Subcutaneous abdominal adipose tissue (tissue), 5 donors: ENCODE measurements around the gene NANOGP8.

Experiments
- H3K27ac ChIP-seq: one replicate; pipeline ENCODE4 v1.7.0; 2013; ENCODE audit warnings: low read depth, mild to moderate bottlenecking, inconsistent platforms, low read length, moderate library complexity
- H3K27me3 ChIP-seq, 5 donors: one replicate each; pipeline ENCODE4 v1.7.0; 2013; ENCODE audit warnings: low read length in 5 of 5, inconsistent platforms in 1 of 5; ENCODE audit not compliant: control insufficient read depth in 5 of 5, insufficient read depth in 4 of 5
- H3K36me3 ChIP-seq, 5 donors: one replicate each; pipeline ENCODE4 v1.7.0; 2013; ENCODE audit warnings: low read length in 5 of 5; ENCODE audit not compliant: control insufficient read depth in 5 of 5, insufficient read depth in 5 of 5
- H3K4me1 ChIP-seq, 5 donors: one replicate each; pipeline ENCODE4 v1.7.0; 2013; ENCODE audit warnings: low read length in 5 of 5, mild to moderate bottlenecking in 3 of 5, moderate library complexity in 1 of 5; ENCODE audit not compliant: control insufficient read depth in 5 of 5, insufficient read depth in 5 of 5
- H3K4me3 ChIP-seq, 5 donors: one replicate each; pipeline ENCODE4 v1.7.0; 2013; ENCODE audit warnings: low read length in 5 of 5, low read depth in 1 of 5
- H3K9ac ChIP-seq, 5 donors: one replicate each; pipeline ENCODE4 v1.7.0; 2013; ENCODE audit warnings: low read length in 5 of 5, mild to moderate bottlenecking in 4 of 5, moderate library complexity in 3 of 5
- H3K9me3 ChIP-seq, 5 donors: one replicate each; pipeline ENCODE4 v1.7.0; 2013; ENCODE audit warnings: low read length in 5 of 5; ENCODE audit not compliant: control insufficient read depth in 5 of 5
- donor health status: healthy.
- donor health status: healthy.
- donor health status: healthy.
- donor health status: healthy.
- donor health status: healthy.

NANOGP8 gene

GRCh38 chr15:35117543-35118265 lies 32.6 kb upstream of the NANOGP8 start:
- Histone ChIP-seq H3K9ac (no peak overlapping the region), H3K36me3 (no peaks in the 10 kb centered on the region), H3K4me1 (peaks cover 0 to 9% (median 4%) of the 10 kb centered on the region in 5 donors), H3K27me3 (no peaks in the 10 kb centered on the region), H3K9me3 (no peaks in the 10 kb centered on the region), H3K27ac (no peak overlapping the region), H3K4me3 (no peak overlapping the region)

DNA sequence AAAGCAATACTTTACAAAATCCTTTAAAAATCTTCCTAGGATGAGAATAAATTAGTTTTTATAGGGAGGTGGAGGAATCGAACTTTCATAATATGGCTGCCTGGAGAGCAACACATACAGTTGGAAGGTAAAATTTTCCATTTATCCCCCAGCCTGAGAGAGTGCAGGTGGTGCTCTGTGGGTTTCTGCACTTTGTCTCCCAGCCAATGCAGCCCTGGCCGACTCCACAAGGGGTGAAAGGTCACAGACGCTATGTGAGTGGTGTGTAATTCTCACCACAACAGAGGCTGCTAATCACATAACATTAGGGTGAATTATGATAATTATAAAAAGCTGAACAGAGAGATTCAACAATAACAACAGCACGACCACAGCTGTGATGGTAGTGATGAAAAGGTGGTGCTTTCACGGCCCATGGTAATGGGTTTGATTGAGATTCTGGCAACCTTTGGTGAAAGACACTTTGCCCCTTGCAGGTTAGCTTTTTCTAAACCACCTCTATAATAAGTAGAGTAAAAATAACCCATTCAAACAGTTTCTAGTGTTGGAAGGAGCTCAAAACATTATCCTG lies 30.1 kb upstream of the NANOGP8 start:
- H3K4me3 ChIP-seq = no peak overlapping the region
- no peak overlapping the region for H3K9ac ChIP-seq
- H3K27ac ChIP-seq = no peak overlapping the region
- H3K4me1 ChIP-seq = peaks cover 0 to 9% (median 4%) of the 10 kb centered on the region in 5 donors
- no peaks in the 10 kb centered on the region for H3K36me3 ChIP-seq
- no peaks in the 10 kb centered on the region for H3K9me3 ChIP-seq
- no peaks in the 10 kb centered on the region for H3K27me3 ChIP-seq

DNA sequence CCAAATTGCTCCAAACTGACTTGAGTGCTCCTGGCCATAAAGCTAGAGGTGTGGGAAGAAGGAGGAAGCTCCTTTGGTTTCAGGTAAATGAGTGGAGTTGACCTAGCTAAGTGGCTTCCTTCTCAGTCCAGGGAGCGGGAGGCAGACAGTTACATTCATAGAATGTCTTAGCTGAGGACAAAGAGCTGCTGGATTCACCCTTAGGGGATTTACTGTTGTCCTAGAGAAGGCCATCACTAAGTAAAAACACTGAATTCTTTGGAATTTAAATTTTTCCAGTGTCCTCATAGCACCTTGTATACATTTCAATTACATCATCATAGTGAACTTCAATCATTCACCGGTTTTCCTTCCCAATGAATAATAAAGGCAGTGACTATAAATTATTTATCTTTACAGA lies 27.3 kb upstream of the NANOGP8 start:
- H3K27ac ChIP-seq = no peak overlapping the region
- H3K27me3 ChIP-seq = no peaks in the 10 kb centered on the region
- H3K9me3 ChIP-seq = no peaks in the 10 kb centered on the region
- no peak overlapping the region for H3K9ac ChIP-seq
- peaks cover 0 to 13% (median 7%) of the 10 kb centered on the region in 5 donors for H3K4me1 ChIP-seq
- no peaks in the 10 kb centered on the region for H3K36me3 ChIP-seq
- H3K4me3 ChIP-seq = no peak overlapping the region

GRCh38 chr15:35111861-35112260 lies 26.8 kb upstream of the NANOGP8 start:
- H3K27me3 ChIP-seq = no peaks in the 10 kb centered on the region
- no peaks in the 10 kb centered on the region for H3K36me3 ChIP-seq
- H3K9ac ChIP-seq = no peak overlapping the region
- H3K4me1 ChIP-seq = peaks cover 0 to 13% (median 7%) of the 10 kb centered on the region in 5 donors
- no peaks in the 10 kb centered on the region for H3K9me3 ChIP-seq
- no peak overlapping the region for H3K4me3 ChIP-seq
- H3K27ac ChIP-seq = no peak overlapping the region

DNA sequence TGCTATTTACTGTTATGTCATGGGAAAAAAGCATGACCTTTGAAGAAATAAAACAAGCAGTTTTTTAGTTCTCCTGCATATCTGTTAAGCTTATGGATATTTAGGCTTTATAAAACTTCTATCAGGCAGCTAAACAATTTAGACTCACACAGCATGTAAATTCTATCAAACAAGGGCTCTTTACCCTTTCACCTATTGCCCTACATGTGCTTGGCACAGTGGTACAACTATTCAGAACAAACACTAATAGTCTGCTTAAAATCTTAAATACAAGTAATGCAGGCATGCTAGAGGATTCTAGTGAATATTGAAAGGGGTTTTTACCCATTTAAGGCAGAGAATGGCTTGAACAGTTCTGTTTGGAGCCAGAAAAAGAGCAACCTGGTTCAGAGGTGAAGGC lies 23.4 kb upstream of the NANOGP8 start:
- Histone ChIP-seq H3K27me3 (no peaks in the 10 kb centered on the region), H3K36me3 (no peaks in the 10 kb centered on the region), H3K4me3 (no peak overlapping the region), H3K27ac (no peak overlapping the region), H3K9me3 (no peaks in the 10 kb centered on the region), H3K9ac (no peak overlapping the region), H3K4me1 (peaks cover 0 to 8% (median 3%) of the 10 kb centered on the region in 5 donors)

- Histone ChIP-seq H3K27me3 (no peaks in the 10 kb centered on the region), H3K9me3 (no peaks in the 10 kb centered on the region), H3K9ac (no peak overlapping the region), H3K4me3 (no peak overlapping the region), H3K27ac (no peak overlapping the region), H3K4me1 (peaks cover 0 to 8% (median 3%) of the 10 kb centered on the region in 5 donors), H3K36me3 (no peaks in the 10 kb centered on the region)
These were observed 22.5 kb upstream of the NANOGP8 start for GRCh38 chr15:35107561-35107960.

DNA sequence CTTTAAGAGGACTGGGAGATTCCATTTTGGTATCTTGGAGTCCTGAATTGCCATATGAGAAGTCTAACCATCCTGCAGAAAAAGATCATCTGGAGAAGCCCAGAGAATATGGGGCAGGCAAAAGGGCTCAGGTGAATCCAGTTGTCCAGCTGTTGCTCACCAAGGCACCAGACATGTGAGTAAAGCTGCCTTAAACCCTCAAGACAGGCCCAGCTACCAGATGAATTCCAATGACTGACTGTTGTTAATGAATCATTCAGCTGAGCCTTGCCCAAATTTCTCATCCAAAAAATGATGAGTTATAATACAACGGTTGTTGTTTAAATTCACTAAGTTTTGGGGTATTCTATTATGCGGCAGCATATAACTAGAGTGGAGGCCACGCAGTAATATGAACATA lies 22.0 kb upstream of the NANOGP8 start:
- Histone ChIP-seq H3K4me3 (no peak overlapping the region), H3K9me3 (no peaks in the 10 kb centered on the region), H3K36me3 (no peaks in the 10 kb centered on the region), H3K9ac (no peak overlapping the region), H3K27ac (no peak overlapping the region), H3K4me1 (peaks cover 0 to 8% (median 3%) of the 10 kb centered on the region in 5 donors), H3K27me3 (no peaks in the 10 kb centered on the region)

DNA sequence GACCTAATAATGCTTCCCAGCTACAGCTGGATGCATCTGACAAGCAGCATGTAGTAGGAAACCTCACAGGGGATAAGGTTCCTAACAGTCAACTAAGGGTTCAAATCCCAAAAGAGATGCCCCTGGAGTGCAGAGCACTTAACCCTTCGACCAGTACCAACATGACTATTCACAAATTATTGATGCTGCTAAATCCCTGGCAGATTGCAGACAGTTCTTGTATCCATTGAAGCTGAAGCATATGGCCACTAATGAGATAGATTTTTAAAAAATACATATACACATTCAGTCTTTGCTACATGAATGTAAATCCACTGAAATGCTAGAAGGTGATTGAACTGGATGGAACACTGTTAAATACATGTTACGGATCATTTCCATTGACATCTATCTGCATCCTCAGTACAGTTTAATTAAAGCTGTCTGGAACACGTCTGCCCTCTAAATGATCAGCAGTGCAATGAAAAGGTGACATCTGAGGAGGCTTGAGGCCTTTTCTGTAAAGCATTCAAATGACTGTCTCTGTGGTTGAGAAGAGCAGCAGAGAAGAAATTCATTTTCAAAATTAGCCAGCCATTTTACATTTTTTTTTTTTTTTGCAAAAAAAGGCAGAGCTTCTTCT lies 19.5 kb upstream of the NANOGP8 start:
- no peak overlapping the region for H3K9ac ChIP-seq
- no peaks in the 10 kb centered on the region for H3K9me3 ChIP-seq
- H3K27me3 ChIP-seq = no peaks in the 10 kb centered on the region
- H3K27ac ChIP-seq = no peak overlapping the region
- H3K4me3 ChIP-seq = no peak overlapping the region
- no peaks in the 10 kb centered on the region for H3K36me3 ChIP-seq
- H3K4me1 ChIP-seq = peaks cover 0 to 8% (median 3%) of the 10 kb centered on the region in 5 donors

DNA sequence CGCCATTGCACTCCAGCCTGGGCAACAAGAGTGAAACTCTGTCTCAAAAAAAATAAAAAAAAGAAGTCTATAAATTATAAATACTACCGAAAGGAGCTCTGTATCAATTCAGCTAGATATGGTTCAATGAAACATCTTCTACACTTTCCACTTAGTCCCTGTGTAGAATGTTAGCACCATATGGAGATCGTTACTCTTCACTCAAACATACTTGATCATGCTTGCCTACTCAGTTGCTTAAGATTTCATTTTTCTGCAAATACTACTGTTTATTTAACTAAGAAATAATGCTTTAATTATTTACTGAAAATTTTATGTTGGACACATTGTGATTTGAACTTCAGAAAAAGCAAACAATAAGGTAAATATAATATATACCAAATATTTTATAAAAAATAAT lies 17.1 kb upstream of the NANOGP8 start:
- no peak overlapping the region for H3K27ac ChIP-seq
- H3K4me3 ChIP-seq = no peak overlapping the region

GRCh38 chr15:35101335-35101734 lies 16.2 kb upstream of the NANOGP8 start:
- H3K36me3 ChIP-seq = no peaks in the 10 kb centered on the region
- H3K9me3 ChIP-seq = no peaks in the 10 kb centered on the region
- H3K9ac ChIP-seq = no peak overlapping the region
- no peak overlapping the region for H3K27ac ChIP-seq
- no peaks in the 10 kb centered on the region for H3K27me3 ChIP-seq
- H3K4me3 ChIP-seq = no peak overlapping the region
- H3K4me1 ChIP-seq = no peaks in the 10 kb centered on the region

More for the DNA sequence above, 17.1 kb upstream of the NANOGP8 start:
- H3K9ac ChIP-seq = no peak overlapping the region
- H3K36me3 ChIP-seq = no peaks in the 10 kb centered on the region
- no peaks in the 10 kb centered on the region for H3K27me3 ChIP-seq
- no peaks in the 10 kb centered on the region for H3K9me3 ChIP-seq
- no peaks in the 10 kb centered on the region for H3K4me1 ChIP-seq
